HG03095 (cell line): ENCODE results near the gene JAKMIP1.

ENCODE experiments used
- ATAC-seq: cut with Tn5 transposase; IDR thresholded peaks from one replicate; pipeline ENCODE4 v1.9.1; 2021; ENCODE audit warnings: moderate library complexity; ENCODE audit not compliant: unreplicated experiment

Gene JAKMIP1

GRCh38 chr4:5976431-5976830 is 223.9 kb downstream of the JAKMIP1 start:
- no peak for ATAC-seq
